H1 (cell line): ENCODE data around the gene NPTX1.

Experiments
- CHD2 ChIP-seq: IDR thresholded peaks from 2 replicates; pipeline ENCODE4 v1.6.1; 2012; ENCODE audit warnings: low read length, improper control_type of control experiment
- EP300 ChIP-seq, 2 experiments: IDR thresholded peaks; 1 replicate in 1 of 2; 2 replicates in 1 of 2; pipeline ENCODE4 v1.6.1; 2011 to 2012; ENCODE audit warnings: low read depth in 2 of 2, low read length in 2 of 2, mild to moderate bottlenecking in 2 of 2, borderline replicate concordance in 1 of 2, inconsistent platforms in 1 of 2, moderate library complexity in 1 of 2
- GABPA ChIP-seq: IDR thresholded peaks from 2 replicates; pipeline ENCODE4 v1.6.1; 2011; ENCODE audit warnings: mild to moderate bottlenecking, low read length, moderate library complexity, borderline replicate concordance; ENCODE audit not compliant: insufficient read depth
- JUN ChIP-seq: IDR thresholded peaks from 2 replicates; pipeline ENCODE4 v1.6.1; 2011; ENCODE audit warnings: low read depth, mild to moderate bottlenecking, improper control_type of control experiment, low read length
- POLR2AphosphoS5 ChIP-seq: IDR thresholded peaks from 2 replicates; pipeline ENCODE4 v1.6.1; 2011; ENCODE audit warnings: low read depth, low read length
- SIN3A ChIP-seq, 2 experiments: IDR thresholded peaks in 1 of 2; conservative IDR thresholded peaks in 1 of 2; 2 replicates each; pipeline ENCODE4 v1.6.1; 2011 to 2012; ENCODE audit warnings: low read length in 2 of 2, improper control_type of control experiment in 1 of 2, low read depth in 1 of 2, mild to moderate bottlenecking in 1 of 2
- SUZ12 ChIP-seq: fragments of 200-600 bp; sonication (generic); IDR thresholded peaks from 2 replicates; pipeline ENCODE4 v1.6.1; 2012; ENCODE audit warnings: mild to moderate bottlenecking, inconsistent platforms, low read length, moderate library complexity, mixed read lengths
- TAF1 ChIP-seq: IDR thresholded peaks from 2 replicates; pipeline ENCODE4 v1.6.1; 2011; ENCODE audit warnings: mild to moderate bottlenecking, low read depth, low read length
- TF ChIP-seq, protein P1 (sequence below): IDR thresholded peaks from 2 replicates; pipeline ENCODE4 v1.6.1; 2012; ENCODE audit warnings: inconsistent platforms
- TF ChIP-seq, protein P2 (sequence below), 3 experiments: IDR thresholded peaks; 1 replicate in 2 of 3; 2 replicates in 1 of 3; pipeline versions ENCODE4 v1.5.1 to v1.6.1; 2011; ENCODE audit warnings: low read length in 3 of 3, mild to moderate bottlenecking in 3 of 3, inconsistent platforms in 2 of 3, low read depth in 1 of 3, moderate library complexity in 1 of 3; ENCODE audit not compliant: insufficient read depth in 1 of 3; ENCODE audit errors: control extremely low read depth in 1 of 3
- TF ChIP-seq, protein P3 (sequence below): IDR thresholded peaks from 2 replicates; pipeline ENCODE4 v1.6.1; 2011; ENCODE audit warnings: low read length, improper control_type of control experiment

DNA sequence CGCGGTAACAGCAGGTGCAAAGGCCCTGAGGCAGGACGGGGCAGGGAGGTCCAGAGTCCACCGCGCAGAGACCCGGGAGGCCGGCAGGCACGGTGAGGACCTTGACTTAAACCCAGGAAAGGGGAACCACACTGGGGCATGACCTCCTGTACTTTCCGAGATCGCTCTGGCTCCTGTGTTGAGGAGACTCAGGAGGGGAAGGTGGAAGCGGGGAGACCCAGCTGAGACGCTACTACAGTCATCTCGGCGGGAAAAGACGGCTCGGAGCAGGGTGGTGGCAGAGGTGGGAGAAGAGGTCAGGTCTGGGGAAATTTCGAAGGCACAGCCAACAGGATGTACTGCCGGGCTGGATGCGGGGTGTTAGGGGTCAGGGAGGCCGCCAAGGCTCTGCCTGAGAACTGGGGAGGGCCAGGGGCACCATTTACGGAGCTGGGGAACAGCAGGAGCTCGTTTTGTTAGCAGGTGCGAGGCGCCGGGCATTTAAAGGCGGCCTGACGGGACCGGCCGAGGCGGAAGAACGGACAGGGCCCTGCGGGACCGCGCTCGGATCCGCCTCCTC lies 22.3 kb downstream of the NPTX1 start:
- TF ChIP-seq, protein P1, sequence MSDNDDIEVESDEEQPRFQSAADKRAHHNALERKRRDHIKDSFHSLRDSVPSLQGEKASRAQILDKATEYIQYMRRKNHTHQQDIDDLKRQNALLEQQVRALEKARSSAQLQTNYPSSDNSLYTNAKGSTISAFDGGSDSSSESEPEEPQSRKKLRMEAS = no peak
- TF ChIP-seq, protein P2, sequence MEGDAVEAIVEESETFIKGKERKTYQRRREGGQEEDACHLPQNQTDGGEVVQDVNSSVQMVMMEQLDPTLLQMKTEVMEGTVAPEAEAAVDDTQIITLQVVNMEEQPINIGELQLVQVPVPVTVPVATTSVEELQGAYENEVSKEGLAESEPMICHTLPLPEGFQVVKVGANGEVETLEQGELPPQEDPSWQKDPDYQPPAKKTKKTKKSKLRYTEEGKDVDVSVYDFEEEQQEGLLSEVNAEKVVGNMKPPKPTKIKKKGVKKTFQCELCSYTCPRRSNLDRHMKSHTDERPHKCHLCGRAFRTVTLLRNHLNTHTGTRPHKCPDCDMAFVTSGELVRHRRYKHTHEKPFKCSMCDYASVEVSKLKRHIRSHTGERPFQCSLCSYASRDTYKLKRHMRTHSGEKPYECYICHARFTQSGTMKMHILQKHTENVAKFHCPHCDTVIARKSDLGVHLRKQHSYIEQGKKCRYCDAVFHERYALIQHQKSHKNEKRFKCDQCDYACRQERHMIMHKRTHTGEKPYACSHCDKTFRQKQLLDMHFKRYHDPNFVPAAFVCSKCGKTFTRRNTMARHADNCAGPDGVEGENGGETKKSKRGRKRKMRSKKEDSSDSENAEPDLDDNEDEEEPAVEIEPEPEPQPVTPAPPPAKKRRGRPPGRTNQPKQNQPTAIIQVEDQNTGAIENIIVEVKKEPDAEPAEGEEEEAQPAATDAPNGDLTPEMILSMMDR (IDR thresholded peaks at IDR 0.05; ENCODE audit: control extremely low read depth in 1 of 3, insufficient read depth in 1 of 3, low read depth in 1 of 3, low read length in 3 of 3) = no peak
- TF ChIP-seq SUZ12 (no peak), CHD2 (0 out of 2 replicates have a peak, but pooled peaks have one; percentile 12), POLR2AphosphoS5 (peak; percentile 8; the same call in 1 of the 2 replicates), SIN3A (conservative IDR thresholded peaks at IDR 0.05 in 1 of 2, IDR thresholded peaks at IDR 0.05 in 1 of 2; ENCODE audit: low read depth in 1 of 2, low read length in 2 of 2) (peak in 1 of 2 experiments; percentile 38; a peak in 1 of 4 replicates), JUN (no peak), TAF1 (no peak), EP300 (IDR thresholded peaks at IDR 0.05; ENCODE audit: borderline replicate concordance in 1 of 2, low read depth in 2 of 2, low read length in 2 of 2) (no peak), GABPA (no peak)
- TF ChIP-seq, protein P3, sequence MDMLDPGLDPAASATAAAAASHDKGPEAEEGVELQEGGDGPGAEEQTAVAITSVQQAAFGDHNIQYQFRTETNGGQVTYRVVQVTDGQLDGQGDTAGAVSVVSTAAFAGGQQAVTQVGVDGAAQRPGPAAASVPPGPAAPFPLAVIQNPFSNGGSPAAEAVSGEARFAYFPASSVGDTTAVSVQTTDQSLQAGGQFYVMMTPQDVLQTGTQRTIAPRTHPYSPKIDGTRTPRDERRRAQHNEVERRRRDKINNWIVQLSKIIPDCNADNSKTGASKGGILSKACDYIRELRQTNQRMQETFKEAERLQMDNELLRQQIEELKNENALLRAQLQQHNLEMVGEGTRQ = no peak
